ENCODE measurements around the gene KREMEN1. TPM values are rescaled to one million over a fixed set of nuclear protein-coding genes. Genes with fewer than 3 reads are reported as not detected.

The KREMEN1 gene
- total RNA-seq, 1 experiment from 2014 or later = 5.8 TPM

DNA sequence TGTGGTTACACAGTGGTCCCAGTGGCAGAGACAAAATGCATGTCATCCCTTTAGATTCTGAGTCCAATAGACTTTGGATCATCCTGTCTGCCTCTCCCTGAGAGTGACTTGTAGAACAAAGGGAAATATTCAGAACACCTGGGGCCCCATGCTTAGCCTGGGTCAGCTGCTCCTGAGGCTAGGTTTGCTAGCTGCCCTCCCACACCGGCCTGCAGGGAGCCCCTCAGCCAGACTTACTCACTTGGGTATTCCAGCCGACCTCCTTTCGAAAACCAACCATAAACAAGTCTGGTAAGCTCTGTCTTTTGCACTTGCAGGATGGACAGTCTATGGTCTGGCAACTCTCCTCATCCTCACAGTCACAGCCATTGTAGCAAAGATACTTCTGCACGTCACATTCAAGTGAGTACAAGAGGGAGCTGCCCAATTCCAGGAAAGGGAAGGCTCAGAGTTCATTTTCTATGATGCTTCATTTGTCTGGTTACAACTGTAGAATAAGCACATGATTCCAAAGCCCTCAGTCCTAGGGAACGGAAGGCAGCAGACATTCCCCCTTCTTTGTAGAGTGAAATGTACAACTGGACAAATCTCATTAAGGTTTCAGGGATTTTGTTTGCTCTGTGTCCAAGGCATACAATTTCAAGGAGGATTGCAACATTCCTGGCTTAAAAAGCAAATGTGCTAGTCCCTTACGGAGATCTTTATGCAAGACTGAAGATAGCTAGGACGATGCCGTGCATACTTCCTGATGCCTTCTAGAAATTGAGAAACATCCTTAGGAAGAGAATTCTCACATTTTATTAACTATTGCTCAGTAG is 67.3 kb downstream of the KREMEN1 start (continued):
- TF ChIP-seq, protein P1, sequence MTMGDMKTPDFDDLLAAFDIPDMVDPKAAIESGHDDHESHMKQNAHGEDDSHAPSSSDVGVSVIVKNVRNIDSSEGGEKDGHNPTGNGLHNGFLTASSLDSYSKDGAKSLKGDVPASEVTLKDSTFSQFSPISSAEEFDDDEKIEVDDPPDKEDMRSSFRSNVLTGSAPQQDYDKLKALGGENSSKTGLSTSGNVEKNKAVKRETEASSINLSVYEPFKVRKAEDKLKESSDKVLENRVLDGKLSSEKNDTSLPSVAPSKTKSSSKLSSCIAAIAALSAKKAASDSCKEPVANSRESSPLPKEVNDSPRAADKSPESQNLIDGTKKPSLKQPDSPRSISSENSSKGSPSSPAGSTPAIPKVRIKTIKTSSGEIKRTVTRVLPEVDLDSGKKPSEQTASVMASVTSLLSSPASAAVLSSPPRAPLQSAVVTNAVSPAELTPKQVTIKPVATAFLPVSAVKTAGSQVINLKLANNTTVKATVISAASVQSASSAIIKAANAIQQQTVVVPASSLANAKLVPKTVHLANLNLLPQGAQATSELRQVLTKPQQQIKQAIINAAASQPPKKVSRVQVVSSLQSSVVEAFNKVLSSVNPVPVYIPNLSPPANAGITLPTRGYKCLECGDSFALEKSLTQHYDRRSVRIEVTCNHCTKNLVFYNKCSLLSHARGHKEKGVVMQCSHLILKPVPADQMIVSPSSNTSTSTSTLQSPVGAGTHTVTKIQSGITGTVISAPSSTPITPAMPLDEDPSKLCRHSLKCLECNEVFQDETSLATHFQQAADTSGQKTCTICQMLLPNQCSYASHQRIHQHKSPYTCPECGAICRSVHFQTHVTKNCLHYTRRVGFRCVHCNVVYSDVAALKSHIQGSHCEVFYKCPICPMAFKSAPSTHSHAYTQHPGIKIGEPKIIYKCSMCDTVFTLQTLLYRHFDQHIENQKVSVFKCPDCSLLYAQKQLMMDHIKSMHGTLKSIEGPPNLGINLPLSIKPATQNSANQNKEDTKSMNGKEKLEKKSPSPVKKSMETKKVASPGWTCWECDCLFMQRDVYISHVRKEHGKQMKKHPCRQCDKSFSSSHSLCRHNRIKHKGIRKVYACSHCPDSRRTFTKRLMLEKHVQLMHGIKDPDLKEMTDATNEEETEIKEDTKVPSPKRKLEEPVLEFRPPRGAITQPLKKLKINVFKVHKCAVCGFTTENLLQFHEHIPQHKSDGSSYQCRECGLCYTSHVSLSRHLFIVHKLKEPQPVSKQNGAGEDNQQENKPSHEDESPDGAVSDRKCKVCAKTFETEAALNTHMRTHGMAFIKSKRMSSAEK (CRISPR knock-in tag; IDR thresholded peaks at IDR 0.05; ENCODE audit: borderline replicate concordance) = no peak
- no peak for TF ChIP-seq HMGA2 (CRISPR knock-in tag; IDR thresholded peaks at IDR 0.05)
- TF ChIP-seq, protein P2, sequence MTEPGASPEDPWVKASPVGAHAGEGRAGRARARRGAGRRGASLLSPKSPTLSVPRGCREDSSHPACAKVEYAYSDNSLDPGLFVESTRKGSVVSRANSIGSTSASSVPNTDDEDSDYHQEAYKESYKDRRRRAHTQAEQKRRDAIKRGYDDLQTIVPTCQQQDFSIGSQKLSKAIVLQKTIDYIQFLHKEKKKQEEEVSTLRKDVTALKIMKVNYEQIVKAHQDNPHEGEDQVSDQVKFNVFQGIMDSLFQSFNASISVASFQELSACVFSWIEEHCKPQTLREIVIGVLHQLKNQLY (CRISPR knock-in tag; IDR thresholded peaks at IDR 0.05) = no peak
- no peak for TF ChIP-seq GRHL2 (CRISPR knock-in tag; IDR thresholded peaks at IDR 0.05; ENCODE audit: insufficient replicate concordance, severe bottlenecking)

DNA sequence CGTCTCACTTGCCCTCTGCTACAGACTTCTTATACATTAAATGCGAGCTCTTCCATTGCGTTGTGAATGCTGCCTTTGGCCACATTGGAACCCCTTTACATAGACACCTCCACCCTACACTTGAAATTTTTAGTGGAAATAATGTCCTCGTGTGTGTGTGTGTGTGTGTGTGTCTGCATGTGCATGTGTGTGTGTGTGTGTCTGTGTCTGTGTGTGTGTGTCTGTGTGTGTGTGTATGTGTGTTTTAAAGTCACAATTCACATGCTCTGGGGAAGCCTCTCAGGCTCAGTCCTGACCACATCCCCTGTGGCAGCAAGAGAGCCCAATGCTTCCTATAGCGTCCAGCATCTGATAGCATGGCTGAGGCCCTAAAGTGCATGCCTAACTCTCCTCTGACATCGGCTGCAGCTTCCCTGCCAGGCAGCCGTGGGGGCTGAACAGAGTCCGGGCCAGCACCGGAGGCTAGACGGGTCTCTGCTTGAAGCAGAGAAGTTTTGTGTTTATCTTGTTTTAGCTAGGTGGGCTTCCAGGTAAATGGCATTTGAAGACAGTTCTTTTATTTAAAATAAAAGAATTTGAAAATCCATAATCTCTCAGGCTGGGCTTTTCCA is 68.3 kb downstream of the KREMEN1 start:
- no peaks in the 10 kb centered on the region for H3K27me3 Mint-ChIP-seq (ENCODE audit: low read depth)
- no peak overlapping the region; the same call in 1 of the 2 replicates for H3K27ac Mint-ChIP-seq
- ChIA-PET POLR2A (interaction anchor here (0.7 kb wide), 1 partner anchor 67 kb away, joined by 3 read pairs; no protein-coding TSS in a partner anchor), CTCF (interaction anchor here (1.2 to 7.8 kb wide), 4 partner anchors 14 to 104 kb away, joined by 3 to 66 read pairs (median 5); no protein-coding TSS in a partner anchor)
- TF ChIP-seq NR2C2 (CRISPR knock-in tag; IDR thresholded peaks at IDR 0.05) (no peak), TCF7 (CRISPR knock-in tag; IDR thresholded peaks at IDR 0.05; ENCODE audit: low read depth) (no peak), ZNF671 (CRISPR knock-in tag; IDR thresholded peaks at IDR 0.05) (no peak), SOX15 (CRISPR knock-in tag; IDR thresholded peaks at IDR 0.05) (no peak), CBFB (CRISPR knock-in tag; IDR thresholded peaks at IDR 0.05; ENCODE audit: low read depth) (no peak), ZNF232 (CRISPR knock-in tag; IDR thresholded peaks at IDR 0.05) (no peak), ZNF219 (CRISPR knock-in tag; IDR thresholded peaks at IDR 0.05; ENCODE audit: borderline replicate concordance) (no peak), RELA (CRISPR knock-in tag; IDR thresholded peaks at IDR 0.05; ENCODE audit: borderline replicate concordance) (no peak), EMX1 (CRISPR knock-in tag; IDR thresholded peaks at IDR 0.05) (no peak), CREB1 (CRISPR knock-in tag; IDR thresholded peaks at IDR 0.05) (no peak), ZNF423 (CRISPR knock-in tag; IDR thresholded peaks at IDR 0.05) (no peak), MXD4 (CRISPR knock-in tag; IDR thresholded peaks at IDR 0.05; ENCODE audit: borderline replicate concordance) (no peak), KAT7 (CRISPR knock-in tag; IDR thresholded peaks at IDR 0.05; ENCODE audit: borderline replicate concordance) (no peak)
- TF ChIP-seq, protein P3, sequence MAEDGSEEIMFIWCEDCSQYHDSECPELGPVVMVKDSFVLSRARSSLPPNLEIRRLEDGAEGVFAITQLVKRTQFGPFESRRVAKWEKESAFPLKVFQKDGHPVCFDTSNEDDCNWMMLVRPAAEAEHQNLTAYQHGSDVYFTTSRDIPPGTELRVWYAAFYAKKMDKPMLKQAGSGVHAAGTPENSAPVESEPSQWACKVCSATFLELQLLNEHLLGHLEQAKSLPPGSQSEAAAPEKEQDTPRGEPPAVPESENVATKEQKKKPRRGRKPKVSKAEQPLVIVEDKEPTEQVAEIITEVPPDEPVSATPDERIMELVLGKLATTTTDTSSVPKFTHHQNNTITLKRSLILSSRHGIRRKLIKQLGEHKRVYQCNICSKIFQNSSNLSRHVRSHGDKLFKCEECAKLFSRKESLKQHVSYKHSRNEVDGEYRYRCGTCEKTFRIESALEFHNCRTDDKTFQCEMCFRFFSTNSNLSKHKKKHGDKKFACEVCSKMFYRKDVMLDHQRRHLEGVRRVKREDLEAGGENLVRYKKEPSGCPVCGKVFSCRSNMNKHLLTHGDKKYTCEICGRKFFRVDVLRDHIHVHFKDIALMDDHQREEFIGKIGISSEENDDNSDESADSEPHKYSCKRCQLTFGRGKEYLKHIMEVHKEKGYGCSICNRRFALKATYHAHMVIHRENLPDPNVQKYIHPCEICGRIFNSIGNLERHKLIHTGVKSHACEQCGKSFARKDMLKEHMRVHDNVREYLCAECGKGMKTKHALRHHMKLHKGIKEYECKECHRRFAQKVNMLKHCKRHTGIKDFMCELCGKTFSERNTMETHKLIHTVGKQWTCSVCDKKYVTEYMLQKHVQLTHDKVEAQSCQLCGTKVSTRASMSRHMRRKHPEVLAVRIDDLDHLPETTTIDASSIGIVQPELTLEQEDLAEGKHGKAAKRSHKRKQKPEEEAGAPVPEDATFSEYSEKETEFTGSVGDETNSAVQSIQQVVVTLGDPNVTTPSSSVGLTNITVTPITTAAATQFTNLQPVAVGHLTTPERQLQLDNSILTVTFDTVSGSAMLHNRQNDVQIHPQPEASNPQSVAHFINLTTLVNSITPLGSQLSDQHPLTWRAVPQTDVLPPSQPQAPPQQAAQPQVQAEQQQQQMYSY (CRISPR knock-in tag; IDR thresholded peaks at IDR 0.05) = no peak
- TF ChIP-seq, protein P4, sequence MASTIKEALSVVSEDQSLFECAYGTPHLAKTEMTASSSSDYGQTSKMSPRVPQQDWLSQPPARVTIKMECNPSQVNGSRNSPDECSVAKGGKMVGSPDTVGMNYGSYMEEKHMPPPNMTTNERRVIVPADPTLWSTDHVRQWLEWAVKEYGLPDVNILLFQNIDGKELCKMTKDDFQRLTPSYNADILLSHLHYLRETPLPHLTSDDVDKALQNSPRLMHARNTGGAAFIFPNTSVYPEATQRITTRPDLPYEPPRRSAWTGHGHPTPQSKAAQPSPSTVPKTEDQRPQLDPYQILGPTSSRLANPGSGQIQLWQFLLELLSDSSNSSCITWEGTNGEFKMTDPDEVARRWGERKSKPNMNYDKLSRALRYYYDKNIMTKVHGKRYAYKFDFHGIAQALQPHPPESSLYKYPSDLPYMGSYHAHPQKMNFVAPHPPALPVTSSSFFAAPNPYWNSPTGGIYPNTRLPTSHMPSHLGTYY (CRISPR knock-in tag; IDR thresholded peaks at IDR 0.05) = no peak
- TF ChIP-seq, protein P5, sequence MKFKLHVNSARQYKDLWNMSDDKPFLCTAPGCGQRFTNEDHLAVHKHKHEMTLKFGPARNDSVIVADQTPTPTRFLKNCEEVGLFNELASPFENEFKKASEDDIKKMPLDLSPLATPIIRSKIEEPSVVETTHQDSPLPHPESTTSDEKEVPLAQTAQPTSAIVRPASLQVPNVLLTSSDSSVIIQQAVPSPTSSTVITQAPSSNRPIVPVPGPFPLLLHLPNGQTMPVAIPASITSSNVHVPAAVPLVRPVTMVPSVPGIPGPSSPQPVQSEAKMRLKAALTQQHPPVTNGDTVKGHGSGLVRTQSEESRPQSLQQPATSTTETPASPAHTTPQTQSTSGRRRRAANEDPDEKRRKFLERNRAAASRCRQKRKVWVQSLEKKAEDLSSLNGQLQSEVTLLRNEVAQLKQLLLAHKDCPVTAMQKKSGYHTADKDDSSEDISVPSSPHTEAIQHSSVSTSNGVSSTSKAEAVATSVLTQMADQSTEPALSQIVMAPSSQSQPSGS (CRISPR knock-in tag; IDR thresholded peaks at IDR 0.05; ENCODE audit: borderline replicate concordance, low read depth) = no peak
- TF ChIP-seq, protein P6, sequence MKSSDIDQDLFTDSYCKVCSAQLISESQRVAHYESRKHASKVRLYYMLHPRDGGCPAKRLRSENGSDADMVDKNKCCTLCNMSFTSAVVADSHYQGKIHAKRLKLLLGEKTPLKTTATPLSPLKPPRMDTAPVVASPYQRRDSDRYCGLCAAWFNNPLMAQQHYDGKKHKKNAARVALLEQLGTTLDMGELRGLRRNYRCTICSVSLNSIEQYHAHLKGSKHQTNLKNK (CRISPR knock-in tag; IDR thresholded peaks at IDR 0.05) = no peak
- no peaks in the 10 kb centered on the region for H3K9me3 Mint-ChIP-seq
- ATAC-seq = peak; percentile 31
- peaks cover 30% of the 10 kb centered on the region for H3K4me1 Mint-ChIP-seq
- no peak for DNase-seq (ENCODE audit: low spot score)
- no peak overlapping the region for H3K4me3 Mint-ChIP-seq
- H3K36me3 Mint-ChIP-seq = peaks cover 3% of the 10 kb centered on the region; the same call in 1 of the 2 replicates

All from WTC11 (cell line).